Activated CD8-positive, alpha-beta T cell treated with anti-CD3 and anti-CD28 coated beads for 36 hours (primary cell): ENCODE measurements around the gene RPAP3. TPM values are rescaled to one million over a fixed set of nuclear protein-coding genes. Genes with fewer than 3 reads are reported as not detected.

Source experiments
- ATAC-seq: fragments of 200-7000 bp; cut with Tn5 transposase; one replicate; pipeline ENCODE4 v1.10.0; 2021; ENCODE audit warnings: mild to moderate bottlenecking, moderate library complexity
- CTCF ChIA-PET: fragments of 350-600 bp; sonication (Branson Sonifier 250); formaldehyde crosslinking; loops from one replicate; lab custom pipeline; 2021; ENCODE audit warnings: antibody characterized with exemption; lab: Charles Lee
- POLR2A ChIA-PET: fragments of 350-600 bp; sonication (Branson Sonifier 250); formaldehyde crosslinking; loops from one replicate; lab custom pipeline; 2021; ENCODE audit warnings: antibody characterized with exemption; lab: Charles Lee
- DNase-seq: peaks from one replicate; pipeline ENCODE4 v3.0.0-alpha.2; 2020
- H3K27ac Mint-ChIP-seq: one replicate; pipeline ENCODE4 v1.8.0; 2021; ENCODE audit warnings: mild to moderate bottlenecking, mixed read lengths
- H3K27me3 Mint-ChIP-seq: one replicate; pipeline ENCODE4 v1.8.0; 2021; ENCODE audit warnings: mixed read lengths
- H3K36me3 Mint-ChIP-seq: one replicate; pipeline ENCODE4 v1.8.0; 2021; ENCODE audit warnings: low read depth, mixed read lengths
- H3K4me1 Mint-ChIP-seq: one replicate; pipeline ENCODE4 v1.8.0; 2021; ENCODE audit warnings: low read depth, mixed read lengths
- H3K4me3 Mint-ChIP-seq: one replicate; pipeline ENCODE4 v1.8.0; 2021; ENCODE audit warnings: mild to moderate bottlenecking, moderate library complexity, mixed read lengths
- H3K9me3 Mint-ChIP-seq: one replicate; pipeline ENCODE4 v1.8.0; 2021; ENCODE audit warnings: mixed read lengths
- CTCF ChIP-seq: fragments of 200-600 bp; IDR thresholded peaks from one replicate; pipeline ENCODE4 v1.8.0; 2022; ENCODE audit warnings: antibody characterized with exemption, mild to moderate bottlenecking
- intact Hi-C: fragments of 100-400 bp; cut with micrococcal nuclease; formaldehyde crosslinking; loops from one replicate; pipeline ENCODE4 v1.10.0; 2022
- total RNA-seq, 2 experiments: library from RNA; stranded (reverse); gene quantifications; one replicate each; pipeline ENCODE4 v1.2.3, GENCODE V29; 2021

Gene RPAP3
- total RNA-seq, 2 experiments from 2014 or later = 42.0 to 42.5 TPM

GRCh38 chr12:47634127-47634526 lies 71.7 kb downstream of the RPAP3 start:
- H3K4me1 Mint-ChIP-seq = peaks cover 7% of the 10 kb centered on the region
- H3K9me3 Mint-ChIP-seq = peaks cover 15% of the 10 kb centered on the region
- POLR2A ChIA-PET = no interaction called here
- intact Hi-C loops = no loop called here
- peaks cover 39% of the 10 kb centered on the region for H3K36me3 Mint-ChIP-seq
- DNase-seq = no peak
- no peak for TF ChIP-seq CTCF
- CTCF ChIA-PET = no interaction called here
- H3K27me3 Mint-ChIP-seq = no peaks in the 10 kb centered on the region
- H3K27ac Mint-ChIP-seq = no peak overlapping the region
- ATAC-seq = peak; percentile 62
- no peak overlapping the region for H3K4me3 Mint-ChIP-seq

DNA sequence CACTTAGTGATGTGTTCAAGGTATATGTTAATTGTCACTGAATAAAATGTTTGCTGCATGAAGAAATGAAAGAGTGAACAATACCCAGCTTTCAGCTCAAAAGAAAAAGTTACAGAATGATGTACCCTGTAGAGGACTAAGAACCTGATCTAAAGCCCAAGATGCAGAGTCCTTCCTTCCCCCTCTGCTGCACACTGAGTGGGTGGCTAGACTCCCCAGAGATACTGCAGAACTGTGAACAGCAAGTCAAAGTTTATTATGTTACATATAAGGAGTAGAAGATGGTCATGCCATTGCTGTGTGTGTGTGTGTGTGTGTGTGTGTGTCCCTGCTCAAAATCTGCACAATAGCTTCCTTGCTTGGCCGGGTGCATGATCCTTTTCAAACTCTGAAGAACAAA lies 83.9 kb downstream of the RPAP3 start:
- Mint-ChIP-seq H3K36me3 (peaks cover 30% of the 10 kb centered on the region), H3K9me3 (peaks cover 5% of the 10 kb centered on the region), H3K4me1 (peaks cover 2% of the 10 kb centered on the region), H3K4me3 (no peak overlapping the region), H3K27ac (no peak overlapping the region), H3K27me3 (no peaks in the 10 kb centered on the region)
- CTCF ChIA-PET = interaction anchor here (1.0 to 1.2 kb wide), 2 partner anchors 15 to 25 kb away, joined by 3 read pairs; no protein-coding TSS in a partner anchor
- intact Hi-C loops = no loop called here
- ATAC-seq (no peak), DNase-seq (no peak)
- no peak for TF ChIP-seq CTCF
- POLR2A ChIA-PET = no interaction called here

DNA sequence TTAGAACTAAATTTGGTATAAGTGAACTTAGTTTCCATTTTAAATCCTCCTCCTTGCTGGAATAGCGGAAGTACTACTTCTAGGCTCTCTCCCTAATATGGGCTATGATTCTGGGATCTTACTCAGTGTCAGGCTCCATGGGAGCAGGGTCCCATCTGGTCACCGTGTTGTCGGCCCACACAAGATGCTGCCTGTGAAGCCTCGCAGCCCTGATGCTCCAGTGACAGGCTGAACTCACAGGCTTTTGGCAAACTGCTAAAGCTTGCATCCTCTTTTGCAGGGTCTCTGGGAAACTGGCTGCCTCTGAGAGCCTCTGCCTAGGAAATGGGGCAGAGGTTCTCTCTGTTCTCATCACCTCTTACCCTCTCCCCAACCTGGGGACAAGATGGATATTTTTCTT lies 88.4 kb downstream of the RPAP3 start:
- ATAC-seq = no peak
- peaks cover 7% of the 10 kb centered on the region for H3K4me1 Mint-ChIP-seq
- H3K9me3 Mint-ChIP-seq = peaks cover 17% of the 10 kb centered on the region
- ChIA-PET POLR2A (interaction anchor here (0.7 kb wide), 1 partner anchor 102 kb away, joined by 3 read pairs; no protein-coding TSS in a partner anchor), CTCF (no interaction called here)
- peaks cover 23% of the 10 kb centered on the region for H3K36me3 Mint-ChIP-seq
- no peaks in the 10 kb centered on the region for H3K27me3 Mint-ChIP-seq
- no peak overlapping the region for H3K27ac Mint-ChIP-seq
- intact Hi-C loops = no loop called here
- no peak for DNase-seq
- no peak for TF ChIP-seq CTCF
- no peak overlapping the region for H3K4me3 Mint-ChIP-seq

GRCh38 chr12:47616440-47616839 lies 89.4 kb downstream of the RPAP3 start:
- ChIA-PET CTCF (interaction anchor here (1.2 kb wide), 2 partner anchors 16 to 21 kb away, joined by 3 to 4 read pairs; no protein-coding TSS in a partner anchor), POLR2A (no interaction called here)
- Mint-ChIP-seq H3K36me3 (peaks cover 27% of the 10 kb centered on the region), H3K4me1 (peaks cover 7% of the 10 kb centered on the region), H3K4me3 (no peak overlapping the region), H3K9me3 (peaks cover 23% of the 10 kb centered on the region), H3K27me3 (no peaks in the 10 kb centered on the region), H3K27ac (no peak overlapping the region)
- ATAC-seq = no peak
- no peak for DNase-seq
- no peak for TF ChIP-seq CTCF
- intact Hi-C loops = no loop called here

DNA sequence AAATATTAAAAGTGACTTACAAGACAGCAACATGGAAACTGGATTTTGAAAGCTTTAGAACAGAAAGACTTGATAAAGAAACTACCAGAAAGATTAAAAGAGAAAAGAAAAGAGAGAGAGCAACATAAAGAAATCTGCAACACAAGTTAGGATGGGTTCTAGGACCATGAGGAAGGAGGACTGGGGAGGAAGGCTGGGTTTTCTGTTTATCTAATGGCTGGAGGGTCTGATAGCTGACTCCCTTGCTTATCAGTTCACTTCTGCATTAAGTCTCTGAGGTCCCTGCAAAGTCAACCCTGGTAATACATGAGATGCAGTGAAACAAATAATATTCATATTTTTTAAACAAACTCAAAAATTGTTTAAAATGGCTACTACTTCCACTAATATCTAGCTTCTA lies 90.1 kb downstream of the RPAP3 start:
- H3K4me3 Mint-ChIP-seq = no peak overlapping the region
- no peak for ATAC-seq
- CTCF ChIA-PET = interaction anchor here (1.2 to 1.3 kb wide), 3 partner anchors 15 to 36 kb away, joined by 3 to 6 read pairs (median 4); no protein-coding TSS in a partner anchor
- no peaks in the 10 kb centered on the region for H3K27me3 Mint-ChIP-seq
- H3K27ac Mint-ChIP-seq = no peak overlapping the region
- intact Hi-C loops = no loop called here
- TF ChIP-seq CTCF = no peak
- peaks cover 23% of the 10 kb centered on the region for H3K9me3 Mint-ChIP-seq
- peaks cover 27% of the 10 kb centered on the region for H3K36me3 Mint-ChIP-seq
- no peak for DNase-seq
- POLR2A ChIA-PET = no interaction called here
- peaks cover 7% of the 10 kb centered on the region for H3K4me1 Mint-ChIP-seq
